GM12892 (cell line): ENCODE results near the gene NMRK1.

ENCODE experiments used
- POLR2A ChIP-seq: IDR thresholded peaks from 2 replicates; pipeline ENCODE4 v1.6.1; 2011; ENCODE audit warnings: low read depth, low read length, control low read depth
- POLR2AphosphoS5 ChIP-seq: IDR thresholded peaks from 2 replicates; pipeline ENCODE4 v1.6.1; 2011; ENCODE audit warnings: low read depth, low read length, control low read depth

DNA sequence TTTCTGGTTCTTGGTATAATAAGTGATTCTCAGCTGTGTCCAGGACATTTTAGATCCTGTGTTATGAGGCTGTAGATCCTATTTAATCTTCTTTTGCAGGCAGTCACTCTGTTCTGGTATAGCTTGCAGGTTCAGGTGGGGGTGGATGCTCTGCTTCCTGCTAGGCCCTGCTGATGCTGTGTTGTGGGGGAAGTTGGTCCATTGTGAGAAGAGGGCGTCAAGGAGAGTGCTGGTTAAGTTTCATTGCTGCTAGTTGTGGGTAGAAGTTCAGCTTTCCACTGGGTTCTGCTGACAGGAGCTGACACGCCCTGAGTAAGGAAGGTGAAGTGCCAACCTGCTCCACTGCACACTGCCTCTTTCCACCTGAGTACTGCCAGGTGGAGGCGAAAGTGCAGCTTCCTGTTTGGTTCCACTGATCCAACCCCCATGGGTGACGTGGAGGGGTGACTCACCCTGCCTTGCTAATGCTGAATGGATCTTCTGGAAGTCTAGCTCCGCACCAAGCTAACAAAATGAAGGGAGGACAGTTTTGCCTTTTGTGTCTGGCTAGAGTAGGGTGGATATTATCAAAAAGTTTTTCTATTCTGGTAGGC, 16.3 kb downstream of the NMRK1 start:
- TF ChIP-seq POLR2A (no peak), POLR2AphosphoS5 (no peak)
